ENCODE data around the gene PPIA. TPM values are rescaled to one million over a fixed set of nuclear protein-coding genes. Genes with fewer than 3 reads are reported as not detected.

The PPIA gene
- 1,000 to 10,000 TPM; 1,253 to 2,742 (median 2,206) TPM for total RNA-seq

GRCh38 chr7:44796504-44797328 lies at the start of gene PPIA:
Gene PPIA, plus strand, starts transcription at chr7:44796681. Its CDS starts 44 bp downstream, at chr7:44796725.
- Histone ChIP-seq H3K27me3 (no peaks in the 10 kb centered on the region), H3K4me3 (peak within 1 kb of the TSS; percentile 86), H3K36me3 (peaks cover 24% of the 10 kb centered on the region), H3K27ac (peak within 1 kb of the TSS; percentile 100), H3K9me3 (no peaks in the 10 kb centered on the region), H3K4me1 (peaks cover 34% of the 10 kb centered on the region)
- DNase-seq (ENCODE audit: low spot score in 2 of 2) = peak; percentile 99
- TF ChIP-seq EP300 (IDR thresholded peaks at IDR 0.05) = no peak
- peak; percentile 86 to 94 for TF ChIP-seq POLR2A (IDR thresholded peaks at IDR 0.05)
- TF ChIP-seq CTCF (IDR thresholded peaks at IDR 0.05) = no peak
- peak; percentile 54 to 88 (median 74) for TF ChIP-seq POLR2AphosphoS5 (IDR thresholded peaks at IDR 0.05)
- 1% methylated on average over 19 of the region's 99 CpGs for WGBS

- H3K27me3 ChIP-seq = no peaks in the 10 kb centered on the region
- TF ChIP-seq EP300 (IDR thresholded peaks at IDR 0.05) (no peak), POLR2A (IDR thresholded peaks at IDR 0.05) (peak; percentile 38 to 60), CTCF (IDR thresholded peaks at IDR 0.05) (no peak), POLR2AphosphoS5 (IDR thresholded peaks at IDR 0.05) (peak in 1 of 3 donors; percentile 15)
- H3K36me3 ChIP-seq = no peaks in the 10 kb centered on the region
- H3K27ac ChIP-seq = peak within 1 kb of the TSS; percentile 98
- H3K4me1 ChIP-seq = peaks cover 33% of the 10 kb centered on the region
- 2% methylated on average over 12 of the region's 92 CpGs for WGBS
- peak within 1 kb of the TSS; percentile 82 for H3K4me3 ChIP-seq
- peak; percentile 95 to 96 for DNase-seq (ENCODE audit: low spot score in 2 of 2)
- no peaks in the 10 kb centered on the region for H3K9me3 ChIP-seq
Observed at GRCh38 chr7:44748045-44748947, 48.2 kb upstream of the PPIA start, which contains the start of gene ZMIZ2. Gene ZMIZ2, plus strand, starts transcription at chr7:44748847. Its CDS starts 7,403 bp downstream, at chr7:44756250.

GRCh38 chr7:44748948-44749731 lies 47.3 kb upstream of the PPIA start:
- H3K27me3 ChIP-seq = no peaks in the 10 kb centered on the region
- no peaks in the 10 kb centered on the region for H3K36me3 ChIP-seq
- no peak for TF ChIP-seq POLR2A (IDR thresholded peaks at IDR 0.05)
- TF ChIP-seq EP300 (IDR thresholded peaks at IDR 0.05) = no peak
- TF ChIP-seq POLR2AphosphoS5 (IDR thresholded peaks at IDR 0.05) = no peak
- no peak for TF ChIP-seq CTCF (IDR thresholded peaks at IDR 0.05)
- peak overlapping the region; percentile 98 for H3K27ac ChIP-seq
- DNase-seq (ENCODE audit: low spot score in 2 of 2) = no peak
- peak overlapping the region; percentile 82 for H3K4me3 ChIP-seq
- no peaks in the 10 kb centered on the region for H3K9me3 ChIP-seq
- 2% methylated on average over 31 of the region's 60 CpGs for WGBS
- H3K4me1 ChIP-seq = peaks cover 31% of the 10 kb centered on the region

- TF ChIP-seq POLR2A (IDR thresholded peaks at IDR 0.05) (no peak), EP300 (IDR thresholded peaks at IDR 0.05) (no peak), CTCF (IDR thresholded peaks at IDR 0.05) (no peak), POLR2AphosphoS5 (IDR thresholded peaks at IDR 0.05) (no peak)
- WGBS = 78% methylated on average over 2 of the region's 2 CpGs
- Histone ChIP-seq H3K27me3 (no peaks in the 10 kb centered on the region), H3K4me1 (peaks cover 38% of the 10 kb centered on the region), H3K36me3 (no peaks in the 10 kb centered on the region), H3K9me3 (no peaks in the 10 kb centered on the region), H3K4me3 (peak overlapping the region; percentile 82), H3K27ac (no peak overlapping the region)
- no peak for DNase-seq (ENCODE audit: low spot score in 2 of 2)
Observed at GRCh38 chr7:44749992-44750391, 46.5 kb upstream of the PPIA start.

Measured in suprapubic skin (tissue), 4 donors.